Inflammatory macrophage treated with lipopolysaccharide for 4 hours (primary cell): ENCODE data around the gene STAG1.
"Not testable (repeated sequence)": the region's sequence is repeated elsewhere in the genome, so short reads cannot be mapped to it uniquely, and the experiment has no call there.

ENCODE experiments used
- DNase-seq: peaks from one replicate; pipeline ENCODE4 v3.0.0-alpha.2; 2020

Gene STAG1

DNA sequence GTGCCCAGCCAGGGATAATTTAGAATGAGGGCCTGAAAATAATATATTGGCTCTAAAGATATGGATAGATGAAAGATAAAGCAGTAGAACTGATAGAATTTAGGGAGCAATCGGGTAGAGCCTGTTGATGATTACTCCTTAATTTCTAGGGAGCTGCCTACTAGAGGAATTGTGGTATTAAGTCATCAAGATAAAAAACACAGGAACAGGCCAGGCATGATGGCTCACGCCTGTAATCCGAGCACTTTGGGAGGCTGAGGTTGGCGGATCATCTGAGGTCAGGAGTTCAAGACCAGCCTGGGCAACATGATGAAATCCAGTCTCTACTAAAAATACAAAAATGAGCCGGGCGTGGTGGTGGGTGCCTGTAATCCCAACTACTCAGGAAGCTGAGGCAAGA lies 371.6 kb downstream of the STAG1 start:
- no peak for DNase-seq

DNA sequence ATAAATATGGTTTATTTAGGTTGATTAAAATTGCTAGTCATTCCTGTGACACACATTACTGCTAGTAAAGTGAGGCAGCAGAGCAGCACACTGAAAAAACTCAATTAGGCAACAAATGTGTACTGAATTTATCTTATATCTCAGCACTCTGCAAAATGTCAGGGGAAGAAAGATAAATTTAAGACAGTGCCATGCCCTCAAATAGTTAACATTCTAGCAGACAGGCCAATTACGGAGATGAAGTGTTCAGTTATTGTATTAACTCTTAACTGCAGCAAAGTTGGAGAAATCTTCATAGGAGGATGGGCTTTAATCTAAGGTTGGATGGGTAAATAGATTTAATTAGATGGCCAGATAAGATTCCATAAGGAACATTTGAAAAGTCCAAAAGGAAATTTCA lies 374.2 kb downstream of the STAG1 start:
- DNase-seq: no peak

DNA sequence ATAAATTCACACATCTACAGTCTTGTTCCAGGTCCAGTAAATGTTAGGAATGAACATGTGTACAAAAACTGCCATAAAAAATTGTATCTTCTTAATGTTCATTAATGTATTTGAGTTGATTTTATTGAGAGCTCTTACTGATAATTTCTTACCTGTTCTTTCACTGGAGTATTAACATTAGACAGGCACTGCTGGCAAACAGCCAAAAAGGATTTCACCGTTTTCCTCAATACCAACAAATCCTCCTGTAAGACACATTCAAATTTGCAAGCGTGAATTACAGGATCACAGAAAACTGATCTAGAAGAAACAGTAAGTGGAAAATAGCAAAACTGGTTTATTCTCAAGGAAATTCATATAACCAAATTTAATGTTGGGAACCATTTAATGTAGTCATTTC lies 374.7 kb downstream of the STAG1 start:
- no peak for DNase-seq

DNA sequence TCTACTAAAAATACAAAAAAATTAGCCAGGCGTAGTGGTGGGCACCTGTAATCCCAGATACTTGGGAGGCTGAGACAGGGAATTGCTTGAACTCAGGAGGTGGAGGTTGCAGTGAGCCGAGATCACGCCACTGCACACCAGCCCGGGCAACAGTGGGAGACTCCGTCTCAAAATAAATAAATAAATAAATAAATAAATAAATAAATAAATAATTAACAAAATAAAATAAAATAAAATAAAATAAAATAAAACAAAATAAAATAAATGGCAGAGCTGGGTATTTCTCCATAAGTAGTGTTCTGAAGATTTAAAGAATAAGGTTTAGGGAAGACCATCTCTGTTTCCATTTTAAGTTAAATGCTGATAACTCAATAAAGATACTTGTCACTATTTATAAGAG lies 376.4 kb downstream of the STAG1 start:
- DNase-seq: not testable (repeated sequence)

DNA sequence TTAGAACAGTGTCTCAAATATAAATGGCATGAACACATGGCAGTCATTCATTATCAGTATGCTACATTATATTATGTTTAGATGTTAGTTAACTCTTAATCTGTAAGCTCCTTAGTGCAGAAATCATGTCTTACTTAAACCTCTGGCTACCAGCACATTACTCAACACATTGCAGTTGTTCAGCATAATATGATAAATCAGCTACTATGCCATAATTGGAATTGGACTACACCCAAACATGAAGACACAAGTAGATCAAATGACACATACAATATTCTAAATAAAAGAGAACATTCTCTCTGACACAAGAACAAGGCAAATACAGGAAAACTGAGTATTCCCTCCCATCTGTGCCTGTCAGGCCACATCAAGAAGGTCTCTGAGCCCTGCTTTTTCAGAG lies 385.9 kb downstream of the STAG1 start:
- no peak for DNase-seq

DNA sequence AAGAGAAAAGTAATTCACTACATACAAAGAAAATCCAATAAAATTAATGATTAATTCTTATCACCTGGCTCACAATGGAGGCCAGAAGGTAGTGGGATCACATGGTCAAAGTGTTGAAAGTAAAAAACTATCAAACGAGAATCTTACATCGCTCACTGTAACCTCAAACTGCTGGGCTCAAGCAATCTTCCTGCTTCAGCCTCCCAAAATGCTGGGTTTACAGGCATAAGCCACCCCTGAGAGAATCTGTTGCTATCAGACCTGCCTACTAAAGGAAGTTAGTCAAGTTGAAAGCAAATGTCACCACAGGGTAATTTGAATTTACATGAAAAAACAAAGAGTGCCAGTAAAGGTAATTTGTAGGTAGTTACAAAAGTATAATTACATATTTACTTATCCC lies 398.7 kb downstream of the STAG1 start:
- no peak for DNase-seq

DNA sequence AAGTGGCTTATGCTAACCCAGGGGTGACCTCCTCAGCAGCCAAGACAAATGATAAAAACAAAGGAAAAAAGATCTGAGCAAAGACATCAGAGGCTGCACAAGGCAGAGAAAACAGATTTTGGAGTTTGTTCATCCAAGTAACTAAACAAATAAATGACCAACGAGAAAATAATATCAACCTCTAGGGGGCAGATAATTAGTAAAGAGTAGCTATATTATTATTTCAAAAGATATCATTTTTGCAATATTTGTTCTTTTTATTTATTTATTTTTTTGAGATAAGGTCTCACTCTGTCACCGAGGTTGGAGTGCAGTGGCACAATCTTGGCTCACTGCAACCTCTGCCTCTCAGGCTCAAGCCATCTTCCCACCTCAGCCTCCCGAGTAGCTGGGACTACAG lies 400.3 kb downstream of the STAG1 start:
- DNase-seq: no peak

DNA sequence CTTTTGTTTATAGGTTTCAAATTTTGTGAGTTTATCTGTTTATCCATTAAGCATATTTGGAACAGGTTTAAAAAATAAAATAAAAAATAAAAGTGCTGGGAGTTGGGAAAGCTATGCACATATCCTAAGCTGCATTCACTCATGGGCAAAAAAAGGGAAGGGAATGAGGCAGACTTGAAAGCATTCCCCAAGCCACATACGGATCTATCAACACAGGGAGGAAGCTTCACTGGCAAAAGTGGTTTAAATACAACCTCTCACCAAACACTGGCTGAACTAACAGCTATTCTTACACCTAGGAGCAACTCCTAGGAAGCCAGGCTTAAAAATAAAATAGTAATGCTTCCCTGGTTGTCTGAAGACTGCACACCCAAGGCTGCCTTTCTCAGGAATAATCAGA lies 400.8 kb downstream of the STAG1 start:
- no peak for DNase-seq

DNA sequence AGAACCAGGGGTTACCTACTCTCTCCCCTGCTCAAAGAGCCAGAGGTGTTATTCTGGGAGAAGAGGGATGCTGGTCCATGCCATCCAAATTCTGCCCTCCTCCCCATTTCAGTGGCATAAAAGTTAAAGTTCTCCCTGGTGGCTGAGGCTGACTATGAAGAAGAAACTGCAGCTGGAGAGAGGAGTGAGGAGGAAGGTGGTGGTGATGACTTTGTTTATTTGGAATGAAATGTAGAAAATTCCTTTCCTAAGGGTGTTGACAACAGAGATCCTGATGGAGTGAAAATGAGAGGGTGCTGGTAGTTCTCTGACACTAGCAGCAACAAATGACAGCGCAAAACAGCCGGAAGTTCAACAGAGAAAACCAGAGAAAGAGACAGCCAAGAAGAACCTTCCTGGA lies 401.6 kb downstream of the STAG1 start:
- no peak for DNase-seq

DNA sequence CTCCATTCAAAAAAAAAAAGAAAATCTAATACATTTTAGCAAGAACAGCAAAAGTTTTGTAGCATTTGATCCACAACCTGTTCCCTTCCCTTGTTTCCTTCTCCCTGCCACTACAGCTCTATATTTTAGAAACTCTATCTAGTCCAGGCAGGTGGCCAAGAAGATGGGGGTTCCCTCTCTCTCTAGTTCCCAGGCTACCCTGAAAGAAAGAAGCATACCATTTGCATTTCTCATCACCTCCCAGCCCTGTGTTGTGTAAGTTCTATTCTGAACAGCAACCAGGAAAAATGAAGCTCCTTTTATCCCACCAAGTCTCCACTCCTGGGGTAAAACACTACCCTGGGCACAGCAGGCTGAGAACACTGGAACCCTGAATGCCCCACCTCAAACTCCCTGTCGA lies 402.0 kb downstream of the STAG1 start:
- DNase-seq: no peak

DNA sequence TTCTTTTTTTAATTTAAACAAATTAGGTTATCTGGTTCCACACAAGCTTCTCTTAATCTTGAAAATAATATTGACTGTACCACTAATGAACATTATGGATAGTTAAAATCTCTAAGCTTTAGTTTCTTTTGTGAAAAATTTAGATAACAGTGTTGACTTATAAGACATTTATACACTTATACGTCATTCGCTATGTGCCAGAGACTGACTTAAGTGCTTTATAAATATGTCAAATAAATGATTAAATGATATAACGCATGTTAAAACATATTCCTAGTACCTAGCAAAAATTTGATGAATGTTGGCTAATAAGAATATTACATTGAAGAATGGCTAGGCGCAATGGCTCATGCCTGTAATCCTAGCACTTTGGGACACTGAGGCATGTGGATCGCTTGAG lies 405.7 kb downstream of the STAG1 start:
- no peak for DNase-seq

DNA sequence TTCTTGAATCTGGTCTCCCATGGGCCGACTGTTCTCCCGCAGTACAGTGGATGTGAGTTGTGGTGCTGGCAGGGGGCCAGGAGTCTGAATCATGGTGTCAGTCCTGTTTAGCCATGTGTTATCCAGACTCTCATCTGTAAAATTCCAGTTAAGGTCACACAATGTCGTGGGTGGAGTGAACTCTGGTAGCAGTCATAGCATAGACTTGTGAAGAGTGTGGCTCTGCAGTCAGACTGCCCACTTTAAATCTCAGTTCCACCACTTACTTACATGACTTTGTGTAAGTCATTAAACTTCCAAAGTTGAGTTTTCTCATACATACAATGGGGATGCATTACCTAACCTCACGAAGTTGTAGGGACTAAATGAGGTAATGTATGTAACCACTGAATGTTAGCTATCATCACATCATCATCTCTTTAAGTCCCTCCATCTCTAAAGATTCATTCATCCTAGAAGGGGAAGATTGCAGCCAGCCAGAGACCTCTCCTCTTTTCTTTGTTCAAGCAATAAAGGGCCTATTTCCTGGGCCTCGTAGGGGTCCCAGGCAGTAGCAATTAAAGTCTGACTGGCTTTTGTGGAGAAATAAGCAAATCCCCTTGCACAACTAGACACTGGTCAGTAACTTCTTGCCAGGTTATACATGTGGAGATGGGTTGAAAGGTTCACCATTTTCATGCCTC lies 408.2 kb downstream of the STAG1 start:
- no peak for DNase-seq

DNA sequence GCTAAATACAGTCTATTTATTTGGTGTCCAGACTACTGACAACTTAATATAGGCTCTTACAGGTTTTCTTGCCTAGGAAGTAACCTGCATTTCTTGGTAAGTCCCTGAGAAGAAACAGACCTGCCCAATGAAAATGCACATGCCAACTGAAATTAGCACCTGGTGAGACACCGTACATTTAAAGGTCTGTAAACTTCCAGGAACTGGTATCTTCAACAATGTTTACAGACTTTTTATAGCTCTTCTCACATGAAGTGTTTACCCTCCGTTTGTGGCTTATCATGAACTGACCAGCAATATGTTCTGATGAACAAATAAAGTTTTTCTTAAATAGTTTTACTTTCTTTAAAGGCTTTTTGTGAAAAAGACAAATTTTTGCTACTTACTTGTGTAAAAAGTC lies 408.7 kb downstream of the STAG1 start:
- no peak for DNase-seq

DNA sequence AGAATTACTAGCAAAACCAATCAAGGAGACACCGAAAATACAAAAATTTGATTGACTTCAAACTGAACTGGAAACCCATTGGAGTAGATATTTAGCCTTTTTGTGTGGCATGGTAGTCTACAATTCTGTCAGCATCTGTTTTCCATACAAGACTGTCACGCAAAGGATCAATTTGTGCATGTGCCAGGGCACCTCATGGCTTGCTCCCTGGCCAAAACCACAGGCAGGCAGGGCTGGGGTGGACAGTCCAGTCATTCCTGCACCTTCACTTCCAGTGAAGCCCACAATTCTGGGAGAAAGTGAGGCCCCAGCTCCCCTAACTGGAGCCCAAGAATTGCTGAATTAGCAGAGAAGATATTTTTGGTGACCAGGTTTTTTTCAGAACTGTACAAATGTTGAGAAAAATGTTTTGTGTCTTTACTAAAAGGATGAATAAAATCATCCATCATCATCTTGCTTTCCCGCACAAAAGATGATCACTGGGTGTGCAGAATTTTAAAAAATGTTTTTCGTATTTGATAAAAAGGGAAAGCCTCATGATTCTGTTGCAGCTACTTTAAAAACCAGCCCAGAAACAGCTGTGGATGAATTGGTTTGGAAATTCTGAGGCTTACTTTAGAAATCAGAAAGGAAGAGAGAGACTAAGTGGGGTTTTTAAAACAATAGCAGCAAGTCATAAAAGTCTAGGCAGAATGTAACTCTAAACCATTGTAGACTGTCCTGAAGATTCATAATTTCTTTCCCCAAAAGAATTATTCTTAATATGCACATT lies 415.7 kb downstream of the STAG1 start:
- DNase-seq: no peak

DNA sequence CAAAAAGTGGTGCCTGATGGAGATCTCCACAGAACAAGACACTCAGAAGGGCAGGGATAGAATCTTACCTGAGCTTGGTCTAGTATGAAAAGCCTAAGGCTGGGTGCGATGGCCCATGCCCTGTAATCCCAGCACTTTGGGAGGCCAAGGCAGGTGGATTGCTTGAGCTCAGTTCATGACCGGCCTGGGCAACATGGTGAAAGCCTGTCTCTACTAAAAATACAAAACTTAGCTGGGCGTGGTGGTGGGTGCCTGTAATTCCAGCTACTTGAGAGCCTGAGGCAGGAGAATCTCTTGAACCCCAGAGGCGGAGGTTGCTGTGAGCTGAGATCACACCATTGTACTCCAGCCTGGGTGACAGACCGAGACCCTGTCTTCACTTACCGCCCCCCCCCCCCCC lies 417.5 kb downstream of the STAG1 start:
- DNase-seq: not testable (repeated sequence)

DNA sequence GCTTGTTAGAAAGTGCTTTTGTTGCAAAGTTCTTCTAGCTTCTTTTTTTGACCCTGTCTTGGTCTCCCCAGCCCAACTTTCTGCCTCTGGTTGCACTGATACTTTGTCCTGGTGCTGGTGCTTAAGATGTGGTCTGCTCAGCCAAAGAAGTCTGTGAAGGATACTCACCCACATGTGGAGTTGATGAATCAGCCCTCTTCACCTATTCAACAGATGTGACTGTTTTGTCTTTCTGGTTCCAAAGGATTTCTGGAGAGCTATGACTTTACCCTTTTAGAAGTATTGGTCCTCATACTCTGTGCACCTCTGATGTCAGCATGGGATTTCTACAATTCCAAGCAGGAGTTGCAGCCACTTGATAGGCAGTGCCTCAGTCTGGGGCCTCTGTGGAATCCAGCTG lies 418.0 kb downstream of the STAG1 start:
- DNase-seq: no peak

DNA sequence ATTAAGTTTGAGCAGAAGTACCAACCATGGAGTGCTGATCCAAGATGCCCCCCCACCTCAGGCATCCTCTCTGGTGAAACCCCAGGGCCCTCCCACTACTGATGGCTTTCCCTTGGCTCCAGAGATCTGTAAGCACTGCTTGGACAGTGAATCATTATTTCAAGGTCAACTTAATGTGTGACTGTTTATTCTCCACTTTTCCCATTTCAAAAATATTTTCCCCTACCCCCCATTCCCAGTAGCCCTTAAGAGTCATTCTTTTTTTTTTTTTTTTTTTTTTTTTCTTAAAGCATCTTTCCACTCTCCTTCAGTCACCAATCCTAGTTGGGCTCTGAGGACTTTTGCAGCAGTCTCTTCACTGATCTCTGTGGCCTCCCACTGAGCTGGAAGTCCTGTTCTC lies 419.4 kb downstream of the STAG1 start:
- no peak for DNase-seq

DNA sequence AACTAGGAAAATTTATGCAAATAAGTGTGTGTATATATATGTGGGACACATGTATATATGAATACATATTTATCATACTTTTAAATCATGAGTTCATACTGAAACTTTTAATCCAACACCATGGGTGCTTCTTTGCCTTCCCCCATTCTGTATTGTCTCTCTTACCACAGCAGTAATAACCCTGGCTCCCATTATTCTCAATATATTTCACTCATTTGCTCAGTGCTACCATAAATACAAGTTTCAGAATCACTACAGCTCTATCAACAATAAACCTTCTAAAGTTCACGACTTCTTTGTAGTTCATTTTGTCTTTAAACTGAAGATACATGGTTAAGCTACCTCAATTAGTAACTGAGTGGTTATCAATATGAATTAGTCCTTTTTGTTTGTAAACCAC lies 419.9 kb downstream of the STAG1 start:
- DNase-seq: no peak

DNA sequence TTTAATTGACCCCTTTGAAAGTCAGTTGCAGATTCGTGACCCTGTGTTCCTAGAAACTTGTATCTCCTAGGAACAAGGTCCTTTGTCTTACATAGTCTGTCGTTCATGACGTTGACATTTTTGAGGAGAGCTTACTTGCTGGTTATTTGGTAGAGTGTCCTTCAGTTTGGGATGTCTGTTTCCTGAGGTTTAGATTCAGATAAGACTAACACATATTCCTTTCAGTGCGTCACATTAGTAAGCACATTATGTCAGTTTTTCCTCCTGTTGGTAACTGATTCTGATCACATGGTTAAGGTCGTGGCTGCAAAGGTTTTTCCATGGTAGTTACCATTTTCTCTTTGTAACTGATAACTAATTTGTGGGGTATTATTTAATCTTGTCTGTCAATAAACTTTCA lies 421.3 kb downstream of the STAG1 start:
- no peak for DNase-seq

DNA sequence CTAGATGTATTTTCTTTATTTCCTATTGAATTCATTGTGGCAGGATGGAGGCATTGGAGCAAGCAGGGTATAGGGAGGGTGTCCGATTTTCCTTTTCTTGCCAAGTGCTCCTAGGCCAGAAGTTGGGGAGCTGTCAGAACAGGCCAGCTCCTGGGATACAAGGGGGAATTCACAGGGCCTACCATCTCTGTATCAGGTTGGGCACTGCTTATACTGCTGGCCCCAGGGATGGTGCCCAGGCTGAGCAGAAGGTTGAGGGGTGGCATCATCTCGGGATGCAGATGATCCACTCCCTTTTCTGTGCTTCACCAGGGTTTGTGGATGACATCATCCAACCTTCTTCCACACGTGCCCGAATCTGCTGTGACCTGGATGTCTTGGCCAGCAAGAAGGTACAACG lies 422.6 kb downstream of the STAG1 start:
- no peak for DNase-seq

DNA sequence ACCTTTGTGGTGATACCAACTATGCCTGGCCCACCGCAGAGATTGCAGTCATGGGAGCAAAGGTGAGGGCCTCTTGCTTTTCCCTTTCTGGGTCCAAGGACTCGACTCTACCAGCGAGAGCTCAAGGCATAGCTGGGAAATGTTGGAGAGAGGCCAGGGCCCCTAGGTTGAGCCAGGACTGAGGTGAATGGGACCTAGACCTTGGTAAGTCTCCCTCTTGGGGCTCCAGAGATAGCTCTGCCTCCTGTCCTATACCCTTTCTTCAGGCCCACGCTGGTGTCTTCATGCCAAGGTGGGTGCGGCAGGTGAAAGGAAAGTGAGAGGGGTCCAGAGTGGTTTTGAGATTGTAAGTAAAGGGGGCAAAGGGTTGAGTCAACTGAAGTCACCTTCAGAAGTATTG lies 424.5 kb downstream of the STAG1 start:
- no peak for DNase-seq

DNA sequence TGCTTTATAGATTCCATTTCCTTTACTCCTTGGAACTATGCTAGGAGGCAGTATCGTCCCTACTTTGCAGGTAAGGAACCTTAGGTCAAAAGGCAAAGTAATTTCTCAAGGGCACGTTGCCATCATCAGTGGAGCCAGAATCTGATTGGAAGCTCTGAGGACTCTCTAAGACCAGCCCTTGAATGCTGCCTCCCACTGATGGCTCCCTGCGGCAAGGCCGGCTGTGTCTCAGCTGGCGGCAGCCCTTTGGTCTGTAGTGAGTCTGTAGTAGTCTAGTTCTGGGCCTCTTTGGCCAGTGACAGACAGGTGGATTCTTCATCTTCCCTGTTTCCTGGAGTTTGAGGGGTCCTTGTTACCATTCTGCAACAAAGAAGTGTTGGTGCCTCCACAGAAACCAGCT lies 425.9 kb downstream of the STAG1 start:
- no peak for DNase-seq

DNA sequence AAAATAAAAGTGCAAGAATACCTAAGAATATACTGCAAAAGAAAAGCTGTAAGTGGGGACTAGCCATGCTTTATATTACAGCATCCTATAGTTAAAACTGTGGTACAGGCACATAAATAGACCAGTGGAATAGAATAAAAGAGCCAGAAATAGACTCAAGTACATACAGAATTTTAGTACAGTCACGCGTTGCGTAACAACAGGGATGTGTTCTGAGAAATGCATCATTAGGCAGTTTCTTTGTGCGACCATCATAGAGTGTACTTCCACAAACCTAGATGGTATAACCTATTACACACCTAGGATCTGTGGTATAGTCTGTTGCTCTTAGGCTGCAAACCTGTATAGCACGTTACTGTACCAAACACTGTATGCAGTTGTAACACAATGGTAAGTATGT lies 440.2 kb downstream of the STAG1 start:
- DNase-seq: no peak

DNA sequence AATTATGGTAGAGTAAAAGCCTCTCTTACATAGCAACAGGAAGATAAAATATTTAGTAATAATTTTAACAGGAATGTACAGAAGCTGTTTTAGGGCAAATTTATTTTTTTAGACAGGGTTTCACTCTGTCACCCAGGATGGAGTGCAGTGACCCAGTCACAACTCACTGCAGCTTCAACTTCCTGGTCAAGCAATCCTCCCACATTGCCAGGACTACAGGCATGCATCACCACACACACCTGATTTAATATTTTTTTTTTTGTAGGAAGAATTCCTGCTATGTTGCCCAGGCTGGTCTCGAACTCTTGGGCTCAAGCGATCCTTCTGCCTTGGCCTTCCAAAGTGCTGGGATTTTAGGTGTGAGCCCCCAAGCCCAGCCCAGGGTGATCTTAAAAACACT lies 440.9 kb downstream of the STAG1 start:
- DNase-seq: no peak

DNA sequence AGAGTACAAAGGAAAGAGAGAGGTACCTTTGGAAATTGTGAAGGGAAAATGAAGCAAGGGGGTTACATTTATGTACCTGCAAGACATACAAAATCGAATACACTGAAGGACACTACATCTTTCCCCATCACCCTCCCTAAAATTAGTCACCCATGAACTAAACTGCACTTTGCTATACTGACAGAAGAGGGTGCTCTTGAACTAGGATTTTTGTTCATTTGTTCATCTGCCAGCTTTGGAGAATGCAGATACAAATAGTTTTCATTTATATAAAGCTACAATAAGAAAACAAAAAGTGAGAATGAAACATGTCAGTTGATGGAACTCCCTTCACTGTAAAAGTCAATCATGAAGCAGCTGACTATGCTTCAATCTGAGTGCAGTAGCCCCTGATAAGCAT lies 446.3 kb downstream of the STAG1 start:
- DNase-seq: no peak
